ENCODE data around the gene GRIA3.

- no peak for TF ChIP-seq YY1 (IDR thresholded peaks at IDR 0.05; ENCODE audit: insufficient read depth, insufficient read length)
- no peak for TF ChIP-seq ZNF274 (IDR thresholded peaks at IDR 0.05; ENCODE audit: low read depth, low read length)
- no peak for TF ChIP-seq SUZ12 (IDR thresholded peaks at IDR 0.05; ENCODE audit: extremely low read depth, insufficient read depth, insufficient read length)
Measured at GRCh38 chrX:123320622-123321021, 136.5 kb downstream of the GRIA3 start.

Data from NT2/D1 (cell line).